Stimulated activated CD8-positive, alpha-beta memory T cell treated with anti-CD3 and anti-CD28 coated beads, Interleukin-12 subunit alpha, Interleukin-12 subunit beta, amount 100 ng/mL, for 1 hour (primary cell): ENCODE measurements around the gene NAGLU.
A peak's percentile ranks its signal among the peaks of the same experiment; 100 is the strongest.
"Not testable (repeated sequence)": the region's sequence is repeated elsewhere in the genome, so short reads cannot be mapped to it uniquely, and the experiment has no call there.

Experiments
- DNase-seq: peaks from one replicate; pipeline ENCODE4 v3.0.0-alpha.2; 2020; ENCODE audit warnings: low read depth

Gene NAGLU

GRCh38 chr17:42521666-42522262 lies 14.3 kb upstream of the NAGLU start:
- no peak for DNase-seq

- DNase-seq: no peak
Observed at GRCh38 chr17:42522263-42522790, 13.7 kb upstream of the NAGLU start.

DNA sequence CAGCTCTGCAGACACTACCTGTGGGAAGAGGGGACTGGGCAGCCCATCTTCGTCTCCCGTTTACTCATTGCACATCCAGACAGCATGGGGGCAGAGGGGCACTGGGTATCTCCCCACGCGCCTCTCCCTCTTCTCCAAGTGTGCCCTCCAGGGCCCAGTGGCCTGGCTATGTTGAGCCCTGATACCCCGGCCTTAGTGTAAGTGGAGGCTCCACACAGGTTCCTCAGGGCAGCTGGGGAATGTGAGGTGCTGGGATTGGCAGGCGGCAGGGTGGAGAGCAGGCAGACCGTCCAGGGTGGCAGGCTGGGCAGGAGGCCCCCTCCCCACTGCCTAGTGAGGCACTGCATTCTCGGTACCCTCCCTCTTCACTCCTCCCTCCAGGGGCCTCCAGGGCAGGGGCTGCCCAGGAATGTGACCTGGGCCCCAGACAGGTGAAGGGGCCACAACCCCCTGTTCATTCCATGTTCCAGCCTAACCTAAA lies 13.2 kb upstream of the NAGLU start:
- DNase-seq: no peak

DNA sequence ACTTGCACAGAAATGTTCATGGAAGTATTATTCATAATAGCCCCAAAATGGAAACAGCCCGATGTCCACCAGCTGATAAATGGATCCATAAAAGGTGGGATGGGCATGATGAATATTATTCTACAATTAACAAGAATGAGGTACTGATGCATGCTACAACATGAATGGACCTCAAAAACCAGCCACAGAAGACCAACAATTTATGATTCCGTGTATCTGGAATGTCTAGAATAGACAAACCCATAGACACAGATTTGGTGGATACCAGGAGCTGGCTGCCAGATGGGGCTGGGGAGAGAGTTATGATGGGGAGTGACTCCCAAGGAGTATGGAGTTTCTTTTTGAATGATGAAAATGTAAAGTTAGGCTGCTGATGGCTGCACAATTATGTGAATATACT lies 10.8 kb upstream of the NAGLU start:
- DNase-seq: no peak

GRCh38 chr17:42526031-42526444 lies 10.0 kb upstream of the NAGLU start:
- DNase-seq: no peak

GRCh38 chr17:42527932-42528331 lies 8.1 kb upstream of the NAGLU start:
- no peak for DNase-seq

DNA sequence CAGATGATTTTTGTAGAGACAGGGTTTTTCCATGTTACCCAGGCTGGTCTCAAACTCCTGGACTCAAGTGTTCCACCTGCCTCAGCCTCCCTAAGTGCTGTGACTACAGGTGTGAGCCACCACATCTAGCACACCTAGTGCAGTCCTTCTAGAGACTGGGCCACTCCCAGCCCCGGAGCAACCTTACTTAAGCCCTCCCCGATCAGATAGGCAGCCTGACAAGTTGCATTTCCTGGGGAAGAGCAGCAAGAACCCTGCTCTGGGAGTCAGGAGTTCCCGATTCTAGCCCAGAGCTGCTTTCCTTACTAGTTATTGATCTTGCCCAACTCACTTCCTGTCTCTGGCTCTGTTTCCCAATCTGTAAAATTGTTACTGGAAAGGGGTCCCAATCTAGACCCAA lies 7.0 kb upstream of the NAGLU start:
- DNase-seq: no peak

DNA sequence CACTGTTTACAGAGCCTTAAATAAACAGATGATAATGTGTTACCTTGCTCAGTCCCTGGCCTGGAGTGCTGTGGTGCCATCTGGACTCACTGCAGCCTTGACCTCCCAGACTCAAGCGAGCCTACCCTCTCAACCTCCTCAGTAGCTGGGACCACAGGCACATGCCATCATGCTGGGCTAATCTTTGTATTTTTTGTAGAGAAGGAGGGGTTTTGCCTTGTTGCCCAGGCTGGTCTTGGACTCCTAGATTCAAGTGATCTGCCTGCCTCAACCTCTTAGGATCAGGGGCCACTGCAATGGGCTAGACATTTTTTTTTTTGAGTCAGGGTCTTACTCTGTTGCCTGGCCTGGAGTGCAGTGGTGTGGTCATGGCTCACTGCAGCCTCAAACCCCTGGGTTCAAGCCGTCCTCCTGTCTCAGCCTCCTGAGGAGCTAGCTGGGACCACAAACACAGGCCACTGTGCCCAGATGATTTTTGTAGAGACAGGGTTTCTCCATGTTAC lies 5.0 kb upstream of the NAGLU start:
- DNase-seq: no peak

- no peak for DNase-seq
Observed at GRCh38 chr17:42531455-42532354, 4.3 kb upstream of the NAGLU start.

DNA sequence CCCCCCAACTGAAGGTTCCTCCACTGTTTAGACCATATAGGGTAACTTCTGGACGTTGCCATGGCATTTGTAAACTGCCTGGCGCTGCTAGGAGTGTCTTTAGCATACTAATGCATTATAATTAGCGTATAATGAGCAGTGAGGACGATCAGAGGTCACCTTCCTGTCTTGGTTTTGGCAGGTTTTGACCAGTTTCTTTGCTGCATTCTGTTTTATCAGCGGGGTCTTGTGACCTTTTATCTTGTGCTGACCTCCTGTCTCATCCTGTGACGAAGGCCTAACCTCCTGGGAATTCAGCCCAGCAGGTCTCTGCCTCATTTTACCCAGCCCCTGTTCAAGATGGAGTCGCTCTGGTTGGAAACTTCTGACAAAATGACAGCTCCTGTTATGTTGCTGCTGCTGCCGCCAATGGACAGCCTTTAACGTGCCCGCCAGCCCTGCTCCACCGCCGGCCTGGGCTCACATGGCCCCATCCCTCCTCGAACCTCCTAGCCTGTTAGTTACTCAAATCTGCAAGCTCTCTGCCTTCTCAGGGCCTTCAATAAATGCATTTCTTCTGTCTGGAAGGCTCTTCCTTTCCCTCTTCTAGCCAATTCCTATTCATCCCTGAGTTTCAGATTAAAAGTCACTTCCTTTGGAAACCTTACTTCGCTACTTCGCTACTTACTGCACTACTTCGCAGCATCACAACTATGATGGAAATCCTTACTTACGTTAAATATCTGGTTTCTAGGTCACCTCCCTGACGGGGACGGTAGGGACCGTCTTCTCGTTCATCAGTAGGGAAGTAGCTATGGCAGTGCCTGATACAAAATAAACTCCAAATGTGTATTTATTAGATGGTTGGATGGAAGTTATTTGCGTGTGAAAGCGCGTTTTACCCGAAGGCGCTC lies 640 bp upstream of the NAGLU start:
- no peak for DNase-seq

- peak; percentile 52 for DNase-seq
Observed at GRCh38 chr17:42536372-42537155, 523 bp downstream of the NAGLU start.

- DNase-seq: no peak
Observed at GRCh38 chr17:42537156-42537805, 1.2 kb downstream of the NAGLU start.

DNA sequence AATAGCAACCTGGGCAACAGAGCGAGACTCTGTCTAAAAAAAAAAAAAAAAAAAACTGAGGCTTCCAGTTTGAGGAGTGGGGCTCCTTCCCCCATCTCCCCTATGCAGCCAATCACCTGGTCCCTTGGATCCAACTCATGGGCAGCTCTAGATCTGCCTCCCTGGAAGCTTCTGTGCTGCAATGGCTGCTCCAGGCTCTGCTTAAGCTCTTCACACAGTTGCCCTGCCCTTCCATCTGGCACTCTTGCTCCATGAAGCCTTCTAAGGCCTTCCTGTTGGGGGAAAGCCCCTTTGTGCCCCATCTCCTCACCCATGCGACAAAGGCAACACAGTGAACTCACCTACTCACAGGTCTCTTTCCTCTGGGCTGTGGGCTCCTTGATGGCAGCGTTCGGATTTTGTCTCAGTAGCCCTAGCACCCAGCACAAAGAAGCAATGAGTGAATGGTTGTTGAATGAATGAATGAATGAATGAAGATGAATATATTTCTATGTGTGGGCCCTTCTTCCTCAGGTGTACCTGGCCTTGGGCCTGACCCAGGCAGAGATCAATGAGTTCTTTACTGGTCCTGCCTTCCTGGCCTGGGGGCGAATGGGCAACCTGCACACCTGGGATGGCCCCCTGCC lies 1.9 kb downstream of the NAGLU start:
- no peak for DNase-seq

DNA sequence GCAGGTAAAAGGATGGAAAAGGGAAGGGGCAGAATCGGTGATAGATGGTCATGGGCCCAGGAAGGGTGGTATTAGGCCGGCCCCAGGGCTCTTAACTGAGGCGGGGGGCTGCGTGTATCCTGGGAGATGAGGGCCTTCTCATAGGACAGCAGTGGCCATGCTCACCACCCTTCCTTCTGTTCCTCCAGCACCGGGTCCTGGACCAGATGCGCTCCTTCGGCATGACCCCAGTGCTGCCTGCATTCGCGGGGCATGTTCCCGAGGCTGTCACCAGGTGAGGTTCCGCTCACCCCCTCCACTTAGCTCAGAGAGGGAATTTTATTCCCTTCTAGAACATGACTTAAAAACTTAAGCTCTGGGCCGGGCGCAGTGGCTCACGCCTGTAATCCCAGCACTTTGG lies 2.4 kb downstream of the NAGLU start:
- DNase-seq: no peak

DNA sequence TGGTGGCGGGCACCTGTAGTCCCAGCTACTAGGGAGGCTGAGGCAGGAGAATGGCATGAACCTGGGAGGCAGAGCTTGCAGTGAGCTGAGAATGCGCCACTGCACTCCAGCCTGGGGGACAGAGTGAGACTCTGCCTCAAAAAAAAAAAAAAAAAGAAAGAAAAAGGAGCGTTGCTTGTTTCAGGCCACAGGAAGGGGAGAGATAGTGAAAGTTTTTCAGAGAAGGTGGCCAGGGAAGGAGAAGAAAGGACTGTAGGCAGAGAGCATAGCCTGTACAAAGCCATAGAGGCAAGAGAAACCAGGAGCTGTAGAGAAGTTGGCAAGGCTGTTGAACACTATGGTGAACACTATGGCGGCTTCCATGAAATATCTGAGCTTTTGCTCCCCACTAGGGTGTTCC lies 4.5 kb downstream of the NAGLU start:
- DNase-seq: not testable (repeated sequence)

- DNase-seq: no peak
Observed at GRCh38 chr17:42541041-42541833, 5.2 kb downstream of the NAGLU start.

DNA sequence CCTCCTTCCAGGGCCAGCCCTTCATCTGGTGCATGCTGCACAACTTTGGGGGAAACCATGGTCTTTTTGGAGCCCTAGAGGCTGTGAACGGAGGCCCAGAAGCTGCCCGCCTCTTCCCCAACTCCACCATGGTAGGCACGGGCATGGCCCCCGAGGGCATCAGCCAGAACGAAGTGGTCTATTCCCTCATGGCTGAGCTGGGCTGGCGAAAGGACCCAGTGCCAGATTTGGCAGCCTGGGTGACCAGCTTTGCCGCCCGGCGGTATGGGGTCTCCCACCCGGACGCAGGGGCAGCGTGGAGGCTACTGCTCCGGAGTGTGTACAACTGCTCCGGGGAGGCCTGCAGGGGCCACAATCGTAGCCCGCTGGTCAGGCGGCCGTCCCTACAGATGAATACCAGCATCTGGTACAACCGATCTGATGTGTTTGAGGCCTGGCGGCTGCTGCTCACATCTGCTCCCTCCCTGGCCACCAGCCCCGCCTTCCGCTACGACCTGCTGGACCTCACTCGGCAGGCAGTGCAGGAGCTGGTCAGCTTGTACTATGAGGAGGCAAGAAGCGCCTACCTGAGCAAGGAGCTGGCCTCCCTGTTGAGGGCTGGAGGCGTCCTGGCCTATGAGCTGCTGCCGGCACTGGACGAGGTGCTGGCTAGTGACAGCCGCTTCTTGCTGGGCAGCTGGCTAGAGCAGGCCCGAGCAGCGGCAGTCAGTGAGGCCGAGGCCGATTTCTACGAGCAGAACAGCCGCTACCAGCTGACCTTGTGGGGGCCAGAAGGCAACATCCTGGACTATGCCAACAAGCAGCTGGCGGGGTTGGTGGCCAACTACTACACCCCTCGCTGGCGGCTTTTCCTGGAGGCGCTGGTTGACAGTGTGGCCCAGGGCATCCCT lies 7.4 kb downstream of the NAGLU start:
- no peak for DNase-seq

GRCh38 chr17:42544874-42545283 lies 8.8 kb downstream of the NAGLU start:
- no peak for DNase-seq
